MM.1S (cell line): ENCODE results near the gene EMP1.

Experiments used
- DNase-seq: peaks from one replicate; pipeline ENCODE4 v3.0.0-alpha.2; 2015
- H2AFZ ChIP-seq: fragments of 300-600 bp; sonication (generic); 2 replicates; pipeline ENCODE4 v1.6.0; 2016; ENCODE audit warnings: antibody characterized with exemption, low read length
- H3F3A ChIP-seq: fragments of 300-600 bp; sonication (generic); 2 replicates; pipeline ENCODE4 v1.6.1; 2016; ENCODE audit warnings: mild to moderate bottlenecking, antibody characterized with exemption, low read length, moderate library complexity, mixed read lengths; ENCODE audit not compliant: insufficient read depth
- H3K27ac ChIP-seq: fragments of 300-600 bp; sonication (generic); 2 replicates; pipeline ENCODE4 v1.5.1; 2016; ENCODE audit warnings: mild to moderate bottlenecking, low read length
- H3K27me3 ChIP-seq: fragments of 300-600 bp; sonication (generic); replicated peaks from 2 replicates; pipeline ENCODE4 v1.6.0; 2016; ENCODE audit warnings: low read length; ENCODE audit not compliant: insufficient read depth
- H3K36me3 ChIP-seq: fragments of 300-600 bp; sonication (generic); replicated peaks from 2 replicates; pipeline ENCODE4 v1.6.1; 2016; ENCODE audit warnings: mild to moderate bottlenecking, low read length, mixed read lengths; ENCODE audit not compliant: insufficient read depth
- H3K4me1 ChIP-seq: fragments of 300-600 bp; sonication (generic); 2 replicates; pipeline ENCODE4 v1.6.1; 2016; ENCODE audit warnings: low read length, mixed read lengths
- H3K4me2 ChIP-seq: fragments of 300-600 bp; sonication (generic); 2 replicates; pipeline ENCODE4 v1.6.0; 2016; ENCODE audit warnings: low read depth, low read length
- H3K4me3 ChIP-seq: fragments of 300-600 bp; sonication (generic); 2 replicates; pipeline ENCODE4 v1.5.1; 2016; ENCODE audit warnings: low read length, mixed read lengths
- H3K79me2 ChIP-seq: fragments of 300-600 bp; sonication (generic); 2 replicates; pipeline ENCODE4 v1.6.1; 2016; ENCODE audit warnings: mixed run types, low read length, mixed read lengths
- H3K9ac ChIP-seq: fragments of 300-600 bp; sonication (generic); 2 replicates; pipeline ENCODE4 v1.6.1; 2016; ENCODE audit warnings: low read length, mixed read lengths
- H3K9me2 ChIP-seq: fragments of 300-600 bp; sonication (generic); replicated peaks from 2 replicates; pipeline ENCODE4 v1.6.1; 2016; ENCODE audit warnings: mild to moderate bottlenecking, low read length, mixed read lengths; ENCODE audit not compliant: insufficient read depth
- H3K9me3 ChIP-seq: fragments of 300-600 bp; sonication (generic); replicated peaks from 2 replicates; pipeline ENCODE4 v1.6.1; 2016; ENCODE audit warnings: mild to moderate bottlenecking, low read length, mixed read lengths; ENCODE audit not compliant: insufficient read depth
- H4K20me1 ChIP-seq: fragments of 300-600 bp; sonication (generic); 2 replicates; pipeline ENCODE4 v1.6.1; 2016; ENCODE audit warnings: mild to moderate bottlenecking, low read length, moderate library complexity, mixed read lengths; ENCODE audit not compliant: insufficient read depth
- CTCF ChIP-seq: fragments of 300-600 bp; sonication (generic); IDR thresholded peaks from 2 replicates; pipeline ENCODE4 v1.5.1; 2016; ENCODE audit warnings: antibody characterized with exemption, low read length, mixed read lengths
- EZH2 ChIP-seq: fragments of 300-600 bp; sonication (generic); optimal IDR thresholded peaks from 2 replicates; pipeline ENCODE3; 2017; ENCODE audit warnings: low read depth, mild to moderate bottlenecking, antibody characterized with exemption, low read length, mixed read lengths
- EZH2phosphoT487 ChIP-seq: fragments of 300-600 bp; sonication (generic); IDR thresholded peaks from 2 replicates; pipeline ENCODE4 v1.6.1; 2018; ENCODE audit warnings: antibody characterized with exemption, low read length

EMP1 gene

GRCh38 chr12:13156277-13156676 lies 40.2 kb upstream of the EMP1 start:
- Histone ChIP-seq H3K4me1 (peaks cover 16% of the 10 kb centered on the region), H3F3A (peaks cover 4% of the 10 kb centered on the region; the same call in 1 of the 2 replicates), H3K9me3 (no peaks in the 10 kb centered on the region), H3K9me2 (no peaks in the 10 kb centered on the region), H4K20me1 (no peaks in the 10 kb centered on the region), H3K4me3 (no peak overlapping the region), H3K79me2 (no peaks in the 10 kb centered on the region), H3K36me3 (no peaks in the 10 kb centered on the region), H2AFZ (no peak overlapping the region), H3K9ac (no peak overlapping the region), H3K27ac (no peak overlapping the region), H3K4me2 (no peak overlapping the region), H3K27me3 (peaks cover 9% of the 10 kb centered on the region)
- no peak for DNase-seq
- TF ChIP-seq CTCF (no peak), EZH2 (no peak), EZH2phosphoT487 (no peak)

- Histone ChIP-seq H3K27ac (no peak overlapping the region), H3K36me3 (no peaks in the 10 kb centered on the region), H3F3A (peaks cover 13% of the 10 kb centered on the region), H3K9ac (no peak overlapping the region), H3K9me2 (no peaks in the 10 kb centered on the region), H3K27me3 (no peaks in the 10 kb centered on the region), H3K4me1 (peaks cover 17% of the 10 kb centered on the region), H3K79me2 (no peaks in the 10 kb centered on the region), H3K4me3 (no peak overlapping the region), H4K20me1 (no peaks in the 10 kb centered on the region), H3K4me2 (no peak overlapping the region), H3K9me3 (no peaks in the 10 kb centered on the region), H2AFZ (no peak overlapping the region)
- TF ChIP-seq EZH2phosphoT487 (no peak), EZH2 (no peak), CTCF (peak; percentile 29)
- DNase-seq = no peak
Measured at GRCh38 chr12:13161172-13161571, 35.4 kb upstream of the EMP1 start.

GRCh38 chr12:13162904-13163303 lies 33.6 kb upstream of the EMP1 start:
- TF ChIP-seq EZH2 (no peak), CTCF (no peak), EZH2phosphoT487 (no peak)
- no peak overlapping the region for H3K4me3 ChIP-seq
- H3K27me3 ChIP-seq = no peaks in the 10 kb centered on the region

More at GRCh38 chr12:13162904-13163303, 33.6 kb upstream of the EMP1 start:
- Histone ChIP-seq H3K36me3 (no peaks in the 10 kb centered on the region), H3K4me1 (peaks cover 22% of the 10 kb centered on the region), H3K9me2 (no peaks in the 10 kb centered on the region), H3K79me2 (no peaks in the 10 kb centered on the region), H3K9ac (no peak overlapping the region), H3F3A (peaks cover 14% of the 10 kb centered on the region), H3K4me2 (no peak overlapping the region), H4K20me1 (no peaks in the 10 kb centered on the region), H3K27ac (no peak overlapping the region), H2AFZ (no peak overlapping the region), H3K9me3 (no peaks in the 10 kb centered on the region)
- no peak for DNase-seq
